Stomach (tissue), 4 donors: ENCODE results near the gene SESTD1.

Experiments used
- CTCF ChIP-seq, 7 experiments: fragments of 450-650 bp in 4 of 7; fragments of 200-600 bp in 3 of 7; sonication (generic) in 3 of 7; IDR thresholded peaks; one replicate each; pipeline ENCODE4 v1.5.1; 2016 to 2019; ENCODE audit warnings: antibody characterized with exemption in 7 of 7, control low read depth in 2 of 7, mild to moderate bottlenecking in 1 of 7
- POLR2AphosphoS5 ChIP-seq, 3 donors: sonication (generic); formaldehyde crosslinking; IDR thresholded peaks; one replicate each; pipeline ENCODE4 v1.6.1; 2016; ENCODE audit warnings: antibody characterized with exemption in 3 of 3

DNA sequence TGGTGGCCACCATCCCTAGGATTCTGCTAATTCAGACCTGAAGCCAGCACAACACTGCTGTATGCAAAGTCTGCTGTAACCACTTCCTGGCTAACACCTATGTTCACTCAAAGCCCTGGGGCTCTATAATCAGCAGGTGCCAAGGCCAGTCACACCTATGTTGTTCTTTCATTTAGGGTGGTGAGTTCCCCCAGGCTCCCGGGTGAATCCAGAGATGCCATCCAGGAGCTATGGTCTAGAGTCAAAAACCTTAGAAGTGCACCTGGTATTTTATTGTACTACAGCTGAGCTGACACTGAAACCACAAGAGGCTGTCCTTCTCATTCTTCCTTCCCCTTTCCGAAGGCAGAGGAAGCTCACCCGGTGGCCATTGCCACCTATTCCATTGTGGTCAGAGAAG, 168.5 kb downstream of the SESTD1 start:
- no peak for TF ChIP-seq CTCF (IDR thresholded peaks at IDR 0.05)
- TF ChIP-seq POLR2AphosphoS5 (IDR thresholded peaks at IDR 0.05), result no peak
